ENCODE data around the gene PIEZO2. TPM values are rescaled to one million over a fixed set of nuclear protein-coding genes. Genes with fewer than 3 reads are reported as not detected.

PIEZO2 gene
- total and polyA plus RNA-seq, 11 donors: 0.04 to 4.9 (median 0.20) TPM; not detected in 2

GRCh38 chr18:10875811-10876210 is 273.6 kb downstream of the PIEZO2 start:
- Histone ChIP-seq H3K27me3 (no peaks in the 10 kb centered on the region), H3K36me3 (no peaks in the 10 kb centered on the region), H3K27ac (no peak overlapping the region), H3K4me3 (no peak overlapping the region), H3K4me1 (peaks cover 0 to 7% (median 0%) of the 10 kb centered on the region in 12 donors), H3K9me3 (no peaks in the 10 kb centered on the region)
- no peak for ATAC-seq
- TF ChIP-seq POLR2A (IDR thresholded peaks at IDR 0.05) (no peak), CTCF (IDR thresholded peaks at IDR 0.05) (no peak)
- no peak for DNase-seq
- intact Hi-C loops (cut with DNase I): no loop called here
- WGBS, 4 donors: 67 to 74% (median 71%) methylated on average over 2 of the region's 2 CpGs

- TF ChIP-seq POLR2A (IDR thresholded peaks at IDR 0.05) (no peak), CTCF (IDR thresholded peaks at IDR 0.05) (no peak)
- no peak overlapping the region for H3K4me3 ChIP-seq
- H3K36me3 ChIP-seq: no peaks in the 10 kb centered on the region
- peak in 4 of 5 donors; percentile 9 to 59 (median 22) for DNase-seq
- intact Hi-C loops (cut with DNase I): no loop called here
- WGBS, 4 donors: 21 to 51% (median 44%) methylated on average over 4 to 5 of the region's 5 CpGs
- no peaks in the 10 kb centered on the region for H3K9me3 ChIP-seq
- H3K27me3 ChIP-seq: peaks cover 0 to 9% (median 0%) of the 10 kb centered on the region in 9 donors
- H3K27ac ChIP-seq: no peak overlapping the region
- ATAC-seq: peak; percentile 81 to 97 (median 90)
- H3K4me1 ChIP-seq: peaks cover 0 to 7% (median 0%) of the 10 kb centered on the region in 12 donors
Observed at GRCh38 chr18:10872304-10872703, 277.1 kb downstream of the PIEZO2 start.

- Histone ChIP-seq H3K9me3 (peaks cover 0 to 12% (median 0%) of the 10 kb centered on the region in 12 donors), H3K4me1 (no peaks in the 10 kb centered on the region), H3K36me3 (no peaks in the 10 kb centered on the region), H3K27ac (no peak overlapping the region), H3K4me3 (no peak overlapping the region), H3K27me3 (peaks cover 0 to 3% (median 0%) of the 10 kb centered on the region in 9 donors)
- no peak for DNase-seq
- 81 to 91% (median 81%) methylated on average over 5 of the region's 5 CpGs for WGBS, 4 donors
- intact Hi-C loops (cut with DNase I): loop anchor here in 1 of 10 donors (5.0 kb wide), 1 partner anchor 183 kb away; no protein-coding TSS in a partner anchor
- TF ChIP-seq CTCF (IDR thresholded peaks at IDR 0.05) (no peak), POLR2A (IDR thresholded peaks at IDR 0.05) (no peak)
- ATAC-seq: no peak
Observed at GRCh38 chr18:10864722-10865121, 284.6 kb downstream of the PIEZO2 start.

GRCh38 chr18:10863026-10863425 is 286.3 kb downstream of the PIEZO2 start:
- 67 to 73% (median 72%) methylated on average over 2 of the region's 2 CpGs for WGBS, 4 donors
- H3K27me3 ChIP-seq: peaks cover 0 to 3% (median 0%) of the 10 kb centered on the region in 9 donors
- no peaks in the 10 kb centered on the region for H3K4me1 ChIP-seq
- DNase-seq (no peak), ATAC-seq (no peak)
- no peak for TF ChIP-seq POLR2A (IDR thresholded peaks at IDR 0.05)
- no peak for TF ChIP-seq CTCF (IDR thresholded peaks at IDR 0.05)
- H3K4me3 ChIP-seq: no peak overlapping the region
- H3K27ac ChIP-seq: no peak overlapping the region
- intact Hi-C loops (cut with DNase I): no loop called here
- peaks cover 0 to 12% (median 0%) of the 10 kb centered on the region in 12 donors for H3K9me3 ChIP-seq
- H3K36me3 ChIP-seq: no peaks in the 10 kb centered on the region

Measured in heart left ventricle (tissue), 16 donors.